Gastroesophageal sphincter (tissue), 2 donors: ENCODE results near the gene GPATCH8.

Experiments
- EP300 ChIP-seq: sonication (generic); formaldehyde crosslinking; IDR thresholded peaks from one replicate; pipeline ENCODE4 v1.6.1; 2017; ENCODE audit warnings: antibody characterized with exemption, mild to moderate bottlenecking
- POLR2A ChIP-seq, 2 donors: fragments of 450-650 bp; IDR thresholded peaks; one replicate each; pipeline ENCODE4 v1.6.1; 2017; ENCODE audit warnings: antibody characterized with exemption in 2 of 2, mild to moderate bottlenecking in 2 of 2, moderate library complexity in 1 of 2

GRCh38 chr17:44367231-44367979 lies 135.8 kb downstream of the GPATCH8 start:
- TF ChIP-seq POLR2A (IDR thresholded peaks at IDR 0.05), result no peak
- TF ChIP-seq EP300, result no peak
